Measurements from ENCODE around the gene SAMD15.

The SAMD15 gene

DNA sequence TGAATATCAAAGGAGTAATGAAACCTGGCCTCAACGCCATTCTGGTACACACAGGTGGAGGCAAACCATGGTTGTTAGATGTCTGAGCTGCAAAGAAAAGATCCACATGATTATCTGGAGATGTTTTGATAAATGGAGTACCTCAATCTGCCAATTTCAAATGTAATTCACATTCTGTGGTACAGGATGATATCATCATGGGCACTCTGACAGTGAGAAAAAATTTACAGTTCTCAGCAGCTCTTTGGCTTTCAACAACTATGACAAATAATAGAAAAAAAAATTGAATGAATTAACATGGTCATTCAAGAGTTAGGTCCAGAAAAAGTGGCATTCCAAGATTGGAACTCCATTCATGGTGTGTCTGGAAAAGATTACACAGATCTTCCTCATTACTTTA lies 17.6 kb upstream of the SAMD15 start:
- no peak for TF ChIP-seq FOXM1 (IDR thresholded peaks at IDR 0.05; ENCODE audit: borderline replicate concordance, low read depth)
- no peak for TF ChIP-seq NFIC (IDR thresholded peaks at IDR 0.05)
- TF ChIP-seq TAF1 (IDR thresholded peaks at IDR 0.05; ENCODE audit: low read depth): no peak
- TF ChIP-seq TEAD4 (IDR thresholded peaks at IDR 0.05): no peak
- TF ChIP-seq EGR1 (IDR thresholded peaks at IDR 0.05): no peak
- TF ChIP-seq ZBTB7A (IDR thresholded peaks at IDR 0.05; ENCODE audit: low read depth): no peak
- TF ChIP-seq YY1 (IDR thresholded peaks at IDR 0.05; ENCODE audit: low read depth): no peak
- no peak for TF ChIP-seq EP300 (IDR thresholded peaks at IDR 0.05; ENCODE audit: borderline replicate concordance)
- TF ChIP-seq, protein P1, sequence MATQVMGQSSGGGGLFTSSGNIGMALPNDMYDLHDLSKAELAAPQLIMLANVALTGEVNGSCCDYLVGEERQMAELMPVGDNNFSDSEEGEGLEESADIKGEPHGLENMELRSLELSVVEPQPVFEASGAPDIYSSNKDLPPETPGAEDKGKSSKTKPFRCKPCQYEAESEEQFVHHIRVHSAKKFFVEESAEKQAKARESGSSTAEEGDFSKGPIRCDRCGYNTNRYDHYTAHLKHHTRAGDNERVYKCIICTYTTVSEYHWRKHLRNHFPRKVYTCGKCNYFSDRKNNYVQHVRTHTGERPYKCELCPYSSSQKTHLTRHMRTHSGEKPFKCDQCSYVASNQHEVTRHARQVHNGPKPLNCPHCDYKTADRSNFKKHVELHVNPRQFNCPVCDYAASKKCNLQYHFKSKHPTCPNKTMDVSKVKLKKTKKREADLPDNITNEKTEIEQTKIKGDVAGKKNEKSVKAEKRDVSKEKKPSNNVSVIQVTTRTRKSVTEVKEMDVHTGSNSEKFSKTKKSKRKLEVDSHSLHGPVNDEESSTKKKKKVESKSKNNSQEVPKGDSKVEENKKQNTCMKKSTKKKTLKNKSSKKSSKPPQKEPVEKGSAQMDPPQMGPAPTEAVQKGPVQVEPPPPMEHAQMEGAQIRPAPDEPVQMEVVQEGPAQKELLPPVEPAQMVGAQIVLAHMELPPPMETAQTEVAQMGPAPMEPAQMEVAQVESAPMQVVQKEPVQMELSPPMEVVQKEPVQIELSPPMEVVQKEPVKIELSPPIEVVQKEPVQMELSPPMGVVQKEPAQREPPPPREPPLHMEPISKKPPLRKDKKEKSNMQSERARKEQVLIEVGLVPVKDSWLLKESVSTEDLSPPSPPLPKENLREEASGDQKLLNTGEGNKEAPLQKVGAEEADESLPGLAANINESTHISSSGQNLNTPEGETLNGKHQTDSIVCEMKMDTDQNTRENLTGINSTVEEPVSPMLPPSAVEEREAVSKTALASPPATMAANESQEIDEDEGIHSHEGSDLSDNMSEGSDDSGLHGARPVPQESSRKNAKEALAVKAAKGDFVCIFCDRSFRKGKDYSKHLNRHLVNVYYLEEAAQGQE (IDR thresholded peaks at IDR 0.05; ENCODE audit: low read depth): no peak
- TF ChIP-seq CREB1 (IDR thresholded peaks at IDR 0.05; ENCODE audit: low read depth): no peak
- TF ChIP-seq, protein P2, sequence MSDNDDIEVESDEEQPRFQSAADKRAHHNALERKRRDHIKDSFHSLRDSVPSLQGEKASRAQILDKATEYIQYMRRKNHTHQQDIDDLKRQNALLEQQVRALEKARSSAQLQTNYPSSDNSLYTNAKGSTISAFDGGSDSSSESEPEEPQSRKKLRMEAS (IDR thresholded peaks at IDR 0.05): no peak
- TF ChIP-seq RAD21 (IDR thresholded peaks at IDR 0.05; ENCODE audit: low read depth): no peak
- no peak for TF ChIP-seq TCF12 (IDR thresholded peaks at IDR 0.05; ENCODE audit: low read depth)
- TF ChIP-seq CEBPB (IDR thresholded peaks at IDR 0.05): no peak
- TF ChIP-seq, protein P3, sequence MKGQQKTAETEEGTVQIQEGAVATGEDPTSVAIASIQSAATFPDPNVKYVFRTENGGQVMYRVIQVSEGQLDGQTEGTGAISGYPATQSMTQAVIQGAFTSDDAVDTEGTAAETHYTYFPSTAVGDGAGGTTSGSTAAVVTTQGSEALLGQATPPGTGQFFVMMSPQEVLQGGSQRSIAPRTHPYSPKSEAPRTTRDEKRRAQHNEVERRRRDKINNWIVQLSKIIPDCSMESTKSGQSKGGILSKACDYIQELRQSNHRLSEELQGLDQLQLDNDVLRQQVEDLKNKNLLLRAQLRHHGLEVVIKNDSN (IDR thresholded peaks at IDR 0.05): no peak

DNA sequence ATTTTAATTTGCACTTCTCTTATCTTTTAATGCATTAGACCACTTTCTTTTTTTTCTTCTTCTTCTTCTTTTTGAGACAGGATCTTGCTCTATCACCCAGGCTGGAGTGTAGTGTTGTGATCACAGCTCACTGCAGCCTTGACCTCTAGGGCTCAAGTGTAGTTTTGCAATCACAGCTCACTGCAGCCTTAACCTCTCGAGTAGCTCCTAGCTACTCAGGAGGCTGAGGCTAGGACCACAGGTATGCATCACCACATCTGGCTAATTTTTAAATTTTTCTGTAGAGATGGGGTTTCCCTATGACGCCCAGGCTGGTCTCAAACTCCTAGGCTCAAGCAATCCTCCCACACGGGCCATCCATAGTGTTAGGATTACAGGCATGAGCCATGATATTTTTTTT lies 13.0 kb upstream of the SAMD15 start:
- TF ChIP-seq, protein P1 (IDR thresholded peaks at IDR 0.05; ENCODE audit: low read depth): no peak
- TF ChIP-seq CEBPB (IDR thresholded peaks at IDR 0.05): no peak
- TF ChIP-seq RAD21 (IDR thresholded peaks at IDR 0.05; ENCODE audit: low read depth): no peak
- no peak for TF ChIP-seq EGR1 (IDR thresholded peaks at IDR 0.05)
- no peak for TF ChIP-seq FOXM1 (IDR thresholded peaks at IDR 0.05; ENCODE audit: borderline replicate concordance, low read depth)
- no peak for TF ChIP-seq YY1 (IDR thresholded peaks at IDR 0.05; ENCODE audit: low read depth)
- no peak for TF ChIP-seq CREB1 (IDR thresholded peaks at IDR 0.05; ENCODE audit: low read depth)
- TF ChIP-seq, protein P2 (IDR thresholded peaks at IDR 0.05): no peak
- TF ChIP-seq NFIC (IDR thresholded peaks at IDR 0.05): no peak
- TF ChIP-seq EP300 (IDR thresholded peaks at IDR 0.05; ENCODE audit: borderline replicate concordance): no peak
- no peak for TF ChIP-seq ZBTB7A (IDR thresholded peaks at IDR 0.05; ENCODE audit: low read depth)
- no peak for TF ChIP-seq TAF1 (IDR thresholded peaks at IDR 0.05; ENCODE audit: low read depth)
- TF ChIP-seq TEAD4 (IDR thresholded peaks at IDR 0.05): no peak

DNA sequence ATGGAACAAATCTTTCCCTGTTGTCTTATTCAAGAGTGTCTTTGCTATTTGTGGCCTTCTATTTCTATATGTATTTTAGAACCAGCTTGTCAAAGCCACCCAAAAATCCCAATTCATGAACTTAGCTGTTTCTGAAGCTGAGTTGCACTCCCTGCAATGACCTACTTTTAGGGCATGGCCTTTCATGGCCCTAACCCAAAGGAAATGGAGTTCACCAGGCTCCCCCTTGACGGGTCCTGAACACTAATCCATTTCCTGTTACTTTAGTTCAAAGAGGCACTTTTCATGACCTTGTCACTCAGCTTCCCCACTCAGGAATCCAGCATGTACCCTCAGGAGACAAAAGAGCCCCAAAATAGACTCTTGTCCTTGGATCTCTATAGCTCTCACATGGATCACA lies 7.9 kb upstream of the SAMD15 start:
- TF ChIP-seq FOXM1 (IDR thresholded peaks at IDR 0.05; ENCODE audit: borderline replicate concordance, low read depth) (no peak), TAF1 (IDR thresholded peaks at IDR 0.05; ENCODE audit: low read depth) (no peak), TCF12 (IDR thresholded peaks at IDR 0.05; ENCODE audit: low read depth) (no peak), EGR1 (IDR thresholded peaks at IDR 0.05) (no peak), EP300 (IDR thresholded peaks at IDR 0.05; ENCODE audit: borderline replicate concordance) (no peak), NFIC (IDR thresholded peaks at IDR 0.05) (no peak), CREB1 (IDR thresholded peaks at IDR 0.05; ENCODE audit: low read depth) (no peak), ZBTB7A (IDR thresholded peaks at IDR 0.05; ENCODE audit: low read depth) (no peak), YY1 (IDR thresholded peaks at IDR 0.05; ENCODE audit: low read depth) (no peak), RAD21 (IDR thresholded peaks at IDR 0.05; ENCODE audit: low read depth) (no peak)
- TF ChIP-seq, protein P1 (IDR thresholded peaks at IDR 0.05; ENCODE audit: low read depth): no peak
- TF ChIP-seq, protein P2 (IDR thresholded peaks at IDR 0.05): no peak
- TF ChIP-seq, protein P3 (IDR thresholded peaks at IDR 0.05): no peak

DNA sequence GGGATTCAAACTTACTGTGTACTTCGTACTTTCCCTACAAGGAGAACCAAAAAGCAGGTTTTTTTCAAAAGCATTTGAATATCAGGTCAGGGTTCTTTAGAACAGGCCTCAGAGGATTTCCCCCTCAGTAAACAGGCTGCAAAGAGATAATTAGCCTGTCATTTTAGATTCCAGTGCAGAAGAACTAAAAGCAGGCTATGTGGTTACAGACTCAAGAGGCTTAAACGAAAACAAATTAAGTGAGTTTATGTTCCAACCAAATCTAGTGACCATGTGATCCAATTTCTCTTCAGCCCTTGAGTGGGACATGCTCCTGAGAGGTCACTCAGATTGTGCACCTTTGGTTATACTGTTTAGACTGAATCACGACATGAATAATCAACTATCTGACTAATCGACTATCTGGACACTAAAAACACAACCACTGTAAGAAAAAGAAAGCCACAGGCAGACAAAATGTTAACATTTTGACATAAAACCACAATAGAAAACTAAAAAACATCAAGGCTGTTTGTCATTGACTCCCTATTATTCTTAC lies 4.8 kb upstream of the SAMD15 start:
- no peak for TF ChIP-seq RAD21 (IDR thresholded peaks at IDR 0.05; ENCODE audit: low read depth)
- no peak for TF ChIP-seq TEAD4 (IDR thresholded peaks at IDR 0.05)
- no peak for TF ChIP-seq CEBPB (IDR thresholded peaks at IDR 0.05)

All from Ishikawa (cell line).